ENCODE results near the gene GLT8D2. TPM values are rescaled to one million over a fixed set of nuclear protein-coding genes. Genes with fewer than 3 reads are reported as not detected.

The GLT8D2 gene
- total and polyA plus RNA-seq, 2 of the 13 experiments (the other 11 are each of a cell fraction or from before 2014, with no cell fraction given): not detected

GRCh38 chr12:104056419-104056972 is 6.5 kb upstream of the GLT8D2 start:
- ChIA-PET POLR2A (interaction anchor here (1.2 kb wide), 1 partner anchor 7 kb away, joined by 3 read pairs; the partner anchor contains the start of gene HCFC2), CTCF (ENCODE audit: low intra/inter-chr PET ratio, low total read pairs) (interaction anchor here (2.9 kb wide), 1 partner anchor 53 kb away, joined by 37 read pairs; no protein-coding TSS in a partner anchor)
- 25% methylated on average over 4 of the region's 4 CpGs for WGBS (ENCODE audit: low lambda C conversion rate)

DNA sequence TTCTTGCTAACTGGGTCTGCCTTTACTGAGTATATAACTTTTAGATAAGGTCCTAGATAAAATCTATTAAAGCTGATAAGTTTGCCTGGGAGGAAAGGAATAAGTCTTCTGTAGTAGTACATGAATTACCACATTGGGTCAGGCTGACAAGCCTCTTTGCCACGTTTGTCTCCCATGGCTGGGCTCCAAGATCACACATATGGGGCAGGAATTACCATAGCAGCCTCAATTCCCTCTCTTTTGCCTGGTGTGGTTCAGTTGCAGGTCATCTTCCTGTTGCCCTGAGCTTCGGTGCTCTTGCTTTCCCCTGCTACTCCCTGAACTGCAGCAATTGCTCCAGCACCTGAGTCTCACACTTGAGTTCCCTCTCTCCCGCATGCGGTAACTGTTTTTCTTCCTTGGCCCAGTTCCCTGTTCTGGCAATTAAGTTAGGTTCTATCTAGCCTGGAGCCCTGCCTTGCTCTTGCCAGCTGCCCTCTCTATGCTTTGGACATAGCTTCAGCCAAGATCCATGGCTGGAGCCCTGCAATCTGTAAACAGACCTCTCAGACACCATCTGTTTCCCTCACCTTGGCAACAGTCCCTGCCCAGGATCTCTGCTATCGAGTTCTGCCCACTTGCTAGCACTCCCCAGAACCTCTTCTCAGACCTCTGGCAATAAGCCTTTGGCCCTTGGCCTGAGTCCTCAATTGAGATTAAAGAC is 5.8 kb upstream of the GLT8D2 start:
- no peaks in the 10 kb centered on the region for H3K4me1 ChIP-seq (ENCODE audit: insufficient read depth, low read length)
- 49% methylated on average over 4 of the region's 5 CpGs for WGBS (ENCODE audit: low lambda C conversion rate)
- H3K27me3 ChIP-seq (ENCODE audit: control insufficient read depth in 1 of 2, insufficient read depth in 2 of 2, low read length in 2 of 2): peaks cover 0 to 4% of the 10 kb centered on the region in 2 experiments; a peak in 1 of 5 replicates
- H3K36me3 ChIP-seq (replicated peaks in 1 of 2; ENCODE audit: control insufficient read depth in 1 of 2, insufficient read depth in 2 of 2, low read length in 2 of 2): no peaks in the 10 kb centered on the region
- BruUV-seq (replicated peaks): no TSS peak
- no peak overlapping the region for H3K27ac ChIP-seq (ENCODE audit: extremely low read length, insufficient read depth, low read length)
- H4K20me1 ChIP-seq (ENCODE audit: insufficient read depth, low read length): no peaks in the 10 kb centered on the region
- ChIA-PET CTCF (ENCODE audit: low intra/inter-chr PET ratio, low total read pairs) (no interaction called here), POLR2A (interaction anchor here (1.2 kb wide), 1 partner anchor 8 kb away, joined by 3 read pairs; the partner anchor contains the start of gene HCFC2)
- no peak overlapping the region for H2AFZ ChIP-seq (ENCODE audit: low read length)
- no peaks in the 10 kb centered on the region for H3K9me3 ChIP-seq (ENCODE audit: low read length)
- in situ Hi-C loops (cut with HindIII; ENCODE audit: extremely low pct_ligation_motif_present, low pct_unique_long_range_greater_than_20kb) (loop anchor here (5.0 kb wide), 1 partner anchor 51 kb away; no protein-coding TSS in a partner anchor), intact Hi-C loops (cut with micrococcal nuclease; ENCODE audit: unreplicated experiment) (no loop called here)
- H3K79me2 ChIP-seq (ENCODE audit: insufficient read depth, low read length): no peaks in the 10 kb centered on the region
- no peak overlapping the region for H3K4me3 ChIP-seq (replicated peaks in 1 of 3; ENCODE audit: insufficient read depth in 1 of 3, low read depth in 2 of 3, low read length in 3 of 3)
- ATAC-seq (no peak), FAIRE-seq (no peak), DNase-seq (ENCODE audit: low spot score) (no peak)
- H3K4me2 ChIP-seq (ENCODE audit: low read depth, low read length): no peak overlapping the region
- H3K9ac ChIP-seq (ENCODE audit: insufficient read depth, low read depth, low read length): no peak overlapping the region
- TF ChIP-seq ZNF331 (CRISPR knock-in tag; IDR thresholded peaks at IDR 0.05): no peak
- TF ChIP-seq ZNF383 (CRISPR knock-in tag; IDR thresholded peaks at IDR 0.05; ENCODE audit: borderline replicate concordance): no peak
- TF ChIP-seq SETDB1 (CRISPR knock-in tag; IDR thresholded peaks at IDR 0.05; ENCODE audit: borderline replicate concordance): no peak
- TF ChIP-seq, protein P1, sequence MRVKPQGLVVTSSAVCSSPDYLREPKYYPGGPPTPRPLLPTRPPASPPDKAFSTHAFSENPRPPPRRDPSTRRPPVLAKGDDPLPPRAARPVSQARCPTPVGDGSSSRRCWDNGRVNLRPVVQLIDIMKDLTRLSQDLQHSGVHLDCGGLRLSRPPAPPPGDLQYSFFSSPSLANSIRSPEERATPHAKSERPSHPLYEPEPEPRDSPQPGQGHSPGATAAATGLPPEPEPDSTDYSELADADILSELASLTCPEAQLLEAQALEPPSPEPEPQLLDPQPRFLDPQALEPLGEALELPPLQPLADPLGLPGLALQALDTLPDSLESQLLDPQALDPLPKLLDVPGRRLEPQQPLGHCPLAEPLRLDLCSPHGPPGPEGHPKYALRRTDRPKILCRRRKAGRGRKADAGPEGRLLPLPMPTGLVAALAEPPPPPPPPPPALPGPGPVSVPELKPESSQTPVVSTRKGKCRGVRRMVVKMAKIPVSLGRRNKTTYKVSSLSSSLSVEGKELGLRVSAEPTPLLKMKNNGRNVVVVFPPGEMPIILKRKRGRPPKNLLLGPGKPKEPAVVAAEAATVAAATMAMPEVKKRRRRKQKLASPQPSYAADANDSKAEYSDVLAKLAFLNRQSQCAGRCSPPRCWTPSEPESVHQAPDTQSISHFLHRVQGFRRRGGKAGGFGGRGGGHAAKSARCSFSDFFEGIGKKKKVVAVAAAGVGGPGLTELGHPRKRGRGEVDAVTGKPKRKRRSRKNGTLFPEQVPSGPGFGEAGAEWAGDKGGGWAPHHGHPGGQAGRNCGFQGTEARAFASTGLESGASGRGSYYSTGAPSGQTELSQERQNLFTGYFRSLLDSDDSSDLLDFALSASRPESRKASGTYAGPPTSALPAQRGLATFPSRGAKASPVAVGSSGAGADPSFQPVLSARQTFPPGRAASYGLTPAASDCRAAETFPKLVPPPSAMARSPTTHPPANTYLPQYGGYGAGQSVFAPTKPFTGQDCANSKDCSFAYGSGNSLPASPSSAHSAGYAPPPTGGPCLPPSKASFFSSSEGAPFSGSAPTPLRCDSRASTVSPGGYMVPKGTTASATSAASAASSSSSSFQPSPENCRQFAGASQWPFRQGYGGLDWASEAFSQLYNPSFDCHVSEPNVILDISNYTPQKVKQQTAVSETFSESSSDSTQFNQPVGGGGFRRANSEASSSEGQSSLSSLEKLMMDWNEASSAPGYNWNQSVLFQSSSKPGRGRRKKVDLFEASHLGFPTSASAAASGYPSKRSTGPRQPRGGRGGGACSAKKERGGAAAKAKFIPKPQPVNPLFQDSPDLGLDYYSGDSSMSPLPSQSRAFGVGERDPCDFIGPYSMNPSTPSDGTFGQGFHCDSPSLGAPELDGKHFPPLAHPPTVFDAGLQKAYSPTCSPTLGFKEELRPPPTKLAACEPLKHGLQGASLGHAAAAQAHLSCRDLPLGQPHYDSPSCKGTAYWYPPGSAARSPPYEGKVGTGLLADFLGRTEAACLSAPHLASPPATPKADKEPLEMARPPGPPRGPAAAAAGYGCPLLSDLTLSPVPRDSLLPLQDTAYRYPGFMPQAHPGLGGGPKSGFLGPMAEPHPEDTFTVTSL (CRISPR knock-in tag; IDR thresholded peaks at IDR 0.05; ENCODE audit: borderline replicate concordance): no peak
- TF ChIP-seq CHD2 (IDR thresholded peaks at IDR 0.05; ENCODE audit: low read depth, low read length): no peak
- no peak for TF ChIP-seq PHB2 (IDR thresholded peaks at IDR 0.05; ENCODE audit: partially characterized antibody)
- TF ChIP-seq BRCA1 (CRISPR knock-in tag; IDR thresholded peaks at IDR 0.05): no peak
- TF ChIP-seq, protein P2, sequence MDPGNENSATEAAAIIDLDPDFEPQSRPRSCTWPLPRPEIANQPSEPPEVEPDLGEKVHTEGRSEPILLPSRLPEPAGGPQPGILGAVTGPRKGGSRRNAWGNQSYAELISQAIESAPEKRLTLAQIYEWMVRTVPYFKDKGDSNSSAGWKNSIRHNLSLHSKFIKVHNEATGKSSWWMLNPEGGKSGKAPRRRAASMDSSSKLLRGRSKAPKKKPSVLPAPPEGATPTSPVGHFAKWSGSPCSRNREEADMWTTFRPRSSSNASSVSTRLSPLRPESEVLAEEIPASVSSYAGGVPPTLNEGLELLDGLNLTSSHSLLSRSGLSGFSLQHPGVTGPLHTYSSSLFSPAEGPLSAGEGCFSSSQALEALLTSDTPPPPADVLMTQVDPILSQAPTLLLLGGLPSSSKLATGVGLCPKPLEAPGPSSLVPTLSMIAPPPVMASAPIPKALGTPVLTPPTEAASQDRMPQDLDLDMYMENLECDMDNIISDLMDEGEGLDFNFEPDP (CRISPR knock-in tag; conservative IDR thresholded peaks at IDR 0.05): no peak

More at GRCh38 chr12:104056419-104056972, 6.5 kb upstream of the GLT8D2 start:
- no peak overlapping the region for H3K27ac ChIP-seq (ENCODE audit: extremely low read length, insufficient read depth, low read length)
- in situ Hi-C loops (cut with HindIII; ENCODE audit: extremely low pct_ligation_motif_present, low pct_unique_long_range_greater_than_20kb): loop anchor here (5.0 kb wide), 1 partner anchor 51 kb away; no protein-coding TSS in a partner anchor
- H3K36me3 ChIP-seq (replicated peaks in 1 of 2; ENCODE audit: control insufficient read depth in 1 of 2, insufficient read depth in 2 of 2, low read length in 2 of 2): no peaks in the 10 kb centered on the region
- 0 out of 2 replicates have a peak, but pooled peaks have one; percentile 14 for TF ChIP-seq CEBPB (IDR thresholded peaks at IDR 0.05; ENCODE audit: borderline replicate concordance, low read depth, low read length)
- no peak for TF ChIP-seq KDM5A (IDR thresholded peaks at IDR 0.05; ENCODE audit: borderline replicate concordance, low read length)
- H3K79me2 ChIP-seq (ENCODE audit: insufficient read depth, low read length): no peaks in the 10 kb centered on the region
- DNase-seq (ENCODE audit: low spot score): no peak
- no peak overlapping the region for H3K4me2 ChIP-seq (ENCODE audit: low read depth, low read length)
- no peaks in the 10 kb centered on the region for H3K9me3 ChIP-seq (ENCODE audit: low read length)
- intact Hi-C loops (cut with micrococcal nuclease; ENCODE audit: unreplicated experiment): no loop called here
- no TSS peak for BruUV-seq (replicated peaks)
- H4K20me1 ChIP-seq (ENCODE audit: insufficient read depth, low read length): no peaks in the 10 kb centered on the region
- no peak overlapping the region for H3K4me3 ChIP-seq (replicated peaks in 1 of 3; ENCODE audit: insufficient read depth in 1 of 3, low read depth in 2 of 3, low read length in 3 of 3)
- H3K27me3 ChIP-seq (ENCODE audit: control insufficient read depth in 1 of 2, insufficient read depth in 2 of 2, low read length in 2 of 2): peaks cover 0 to 4% of the 10 kb centered on the region in 2 experiments; a peak in 1 of 5 replicates
- H3K4me1 ChIP-seq (ENCODE audit: insufficient read depth, low read length): no peaks in the 10 kb centered on the region
- no peak for ATAC-seq
- FAIRE-seq: no peak
- H3K9ac ChIP-seq (ENCODE audit: insufficient read depth, low read depth, low read length): no peak overlapping the region
- no peak overlapping the region for H2AFZ ChIP-seq (ENCODE audit: low read length)
